ENCODE data around the gene PPFIA2.

PPFIA2 gene

GRCh38 chr12:81221681-81222080, 537.5 kb downstream of the PPFIA2 start:
- H3K27ac ChIP-seq (replicated peaks; ENCODE audit: low read length), result no peak overlapping the region
- no peak overlapping the region for H3K4ac ChIP-seq (ENCODE audit: low read length)
- no peak overlapping the region for H2BK12ac ChIP-seq (ENCODE audit: low read length)
- no peaks in the 10 kb centered on the region for H3K4me1 ChIP-seq (ENCODE audit: control insufficient read depth in 2 of 2, insufficient read depth in 1 of 2, low read depth in 1 of 2, low read length in 2 of 2)
- H3K4me3 ChIP-seq (ENCODE audit: low read length in 2 of 2), result no peak overlapping the region
- H3K14ac ChIP-seq (ENCODE audit: low read length), result no peak overlapping the region
- no peak overlapping the region for H2BK5ac ChIP-seq (ENCODE audit: low read length)
- H4K8ac ChIP-seq (ENCODE audit: low read depth, low read length), result no peak overlapping the region
- H3K9ac ChIP-seq (ENCODE audit: low read depth, low read length, poor library complexity), result no peak overlapping the region
- no peaks in the 10 kb centered on the region for H3K27me3 ChIP-seq (ENCODE audit: control insufficient read depth in 3 of 3, insufficient read depth in 3 of 3, low read depth in 1 of 3, low read length in 3 of 3)
- WGBS, 2 donors (ENCODE audit: extremely low coverage in 2 of 2, insufficient read length in 2 of 2, insufficient replicate concordance in 1 of 2), result no CpG with 5 or more reads among the region's 1 CpG
- H3K36me3 ChIP-seq (replicated peaks in 1 of 2; ENCODE audit: control insufficient read depth in 2 of 2, insufficient read depth in 2 of 2, low read length in 2 of 2), result no peaks in the 10 kb centered on the region
- no peak overlapping the region for H3K18ac ChIP-seq (ENCODE audit: low read length)
- no peak overlapping the region for H2BK120ac ChIP-seq (ENCODE audit: low read depth, low read length)
- H4K91ac ChIP-seq (ENCODE audit: low read depth, low read length, poor library complexity), result no peak overlapping the region
- H3K79me1 ChIP-seq (ENCODE audit: low read depth, low read length), result no peaks in the 10 kb centered on the region
- H2AFZ ChIP-seq (ENCODE audit: low read length), result no peak overlapping the region
- no peak overlapping the region for H2AK5ac ChIP-seq (ENCODE audit: low read depth, low read length)
- no peak for DNase-seq (ENCODE audit: low spot score)
- no peak overlapping the region for H3K23ac ChIP-seq (ENCODE audit: low read depth, low read length, poor library complexity)
- no peak overlapping the region for H2BK15ac ChIP-seq (ENCODE audit: low read length)
- H3K9me3 ChIP-seq (replicated peaks in 1 of 2; ENCODE audit: control insufficient read depth in 2 of 2, insufficient read depth in 1 of 2, low read depth in 1 of 2, low read length in 2 of 2), result no peaks in the 10 kb centered on the region
- no peak overlapping the region for H3K4me2 ChIP-seq (ENCODE audit: insufficient read depth, low read length, poor library complexity, severe bottlenecking)

GRCh38 chr12:81216739-81217138, 542.4 kb downstream of the PPFIA2 start:
- H3K9me3 ChIP-seq (replicated peaks in 1 of 2; ENCODE audit: control insufficient read depth in 2 of 2, insufficient read depth in 1 of 2, low read depth in 1 of 2, low read length in 2 of 2), result no peaks in the 10 kb centered on the region
- H2AFZ ChIP-seq (ENCODE audit: low read length), result no peak overlapping the region
- no peak for DNase-seq (ENCODE audit: low spot score)
- no peak overlapping the region for H3K4ac ChIP-seq (ENCODE audit: low read length)
- no peak overlapping the region for H4K91ac ChIP-seq (ENCODE audit: low read depth, low read length, poor library complexity)
- H3K4me3 ChIP-seq (ENCODE audit: low read length in 2 of 2), result no peak overlapping the region
- H3K79me1 ChIP-seq (ENCODE audit: low read depth, low read length), result no peaks in the 10 kb centered on the region
- no peak overlapping the region for H3K9ac ChIP-seq (ENCODE audit: low read depth, low read length, poor library complexity)
- H3K27me3 ChIP-seq (ENCODE audit: control insufficient read depth in 3 of 3, insufficient read depth in 3 of 3, low read depth in 1 of 3, low read length in 3 of 3), result no peaks in the 10 kb centered on the region
- peaks cover 0 to 6% of the 10 kb centered on the region in 2 donors for H3K4me1 ChIP-seq (ENCODE audit: control insufficient read depth in 2 of 2, insufficient read depth in 1 of 2, low read depth in 1 of 2, low read length in 2 of 2)
- no peak overlapping the region for H2BK120ac ChIP-seq (ENCODE audit: low read depth, low read length)
- no peak overlapping the region for H3K4me2 ChIP-seq (ENCODE audit: insufficient read depth, low read length, poor library complexity, severe bottlenecking)
- no peak overlapping the region for H2BK12ac ChIP-seq (ENCODE audit: low read length)
- H3K27ac ChIP-seq (replicated peaks; ENCODE audit: low read length), result no peak overlapping the region
- H4K8ac ChIP-seq (ENCODE audit: low read depth, low read length), result no peak overlapping the region
- no peak overlapping the region for H3K14ac ChIP-seq (ENCODE audit: low read length)
- H2BK15ac ChIP-seq (ENCODE audit: low read length), result no peak overlapping the region
- no peak overlapping the region for H3K23ac ChIP-seq (ENCODE audit: low read depth, low read length, poor library complexity)
- no peak overlapping the region for H2AK5ac ChIP-seq (ENCODE audit: low read depth, low read length)
- no peak overlapping the region for H3K18ac ChIP-seq (ENCODE audit: low read length)
- no CpG with 5 or more reads among the region's 3 CpGs for WGBS, 2 donors (ENCODE audit: extremely low coverage in 2 of 2, insufficient read length in 2 of 2, insufficient replicate concordance in 1 of 2)
- H3K36me3 ChIP-seq (replicated peaks in 1 of 2; ENCODE audit: control insufficient read depth in 2 of 2, insufficient read depth in 2 of 2, low read length in 2 of 2), result no peaks in the 10 kb centered on the region
- no peak overlapping the region for H2BK5ac ChIP-seq (ENCODE audit: low read length)

- Histone ChIP-seq H3K79me1 (ENCODE audit: low read depth, low read length) (no peaks in the 10 kb centered on the region), H3K4me3 (ENCODE audit: low read length in 2 of 2) (no peak overlapping the region), H3K4ac (ENCODE audit: low read length) (no peak overlapping the region), H3K4me2 (ENCODE audit: insufficient read depth, low read length, poor library complexity, severe bottlenecking) (no peak overlapping the region), H2BK5ac (ENCODE audit: low read length) (no peak overlapping the region), H3K36me3 (replicated peaks in 1 of 2; ENCODE audit: control insufficient read depth in 2 of 2, insufficient read depth in 2 of 2, low read length in 2 of 2) (no peaks in the 10 kb centered on the region), H3K18ac (ENCODE audit: low read length) (no peak overlapping the region), H4K91ac (ENCODE audit: low read depth, low read length, poor library complexity) (no peak overlapping the region), H3K27ac (replicated peaks; ENCODE audit: low read length) (no peak overlapping the region), H2BK12ac (ENCODE audit: low read length) (no peak overlapping the region), H2AFZ (ENCODE audit: low read length) (no peak overlapping the region), H3K9me3 (replicated peaks in 1 of 2; ENCODE audit: control insufficient read depth in 2 of 2, insufficient read depth in 1 of 2, low read depth in 1 of 2, low read length in 2 of 2) (no peaks in the 10 kb centered on the region), H4K8ac (ENCODE audit: low read depth, low read length) (no peak overlapping the region), H2AK5ac (ENCODE audit: low read depth, low read length) (no peak overlapping the region), H3K27me3 (ENCODE audit: control insufficient read depth in 3 of 3, insufficient read depth in 3 of 3, low read depth in 1 of 3, low read length in 3 of 3) (no peaks in the 10 kb centered on the region), H3K23ac (ENCODE audit: low read depth, low read length, poor library complexity) (no peak overlapping the region), H3K14ac (ENCODE audit: low read length) (no peak overlapping the region), H3K9ac (ENCODE audit: low read depth, low read length, poor library complexity) (no peak overlapping the region), H3K4me1 (ENCODE audit: control insufficient read depth in 2 of 2, insufficient read depth in 1 of 2, low read depth in 1 of 2, low read length in 2 of 2) (peaks cover 1 to 27% of the 10 kb centered on the region in 2 donors), H2BK15ac (ENCODE audit: low read length) (no peak overlapping the region), H2BK120ac (ENCODE audit: low read depth, low read length) (no peak overlapping the region)
- no peak for DNase-seq (ENCODE audit: low spot score)
- no CpG with 5 or more reads among the region's 4 CpGs for WGBS, 2 donors (ENCODE audit: extremely low coverage in 2 of 2, insufficient read length in 2 of 2, insufficient replicate concordance in 1 of 2)
Observed at GRCh38 chr12:81212996-81213696, 546.0 kb downstream of the PPFIA2 start.

GRCh38 chr12:81211306-81211705, 547.8 kb downstream of the PPFIA2 start:
- Histone ChIP-seq H4K91ac (ENCODE audit: low read depth, low read length, poor library complexity) (no peak overlapping the region), H3K36me3 (replicated peaks in 1 of 2; ENCODE audit: control insufficient read depth in 2 of 2, insufficient read depth in 2 of 2, low read length in 2 of 2) (no peaks in the 10 kb centered on the region), H4K8ac (ENCODE audit: low read depth, low read length) (no peak overlapping the region), H2AFZ (ENCODE audit: low read length) (no peak overlapping the region), H3K14ac (ENCODE audit: low read length) (no peak overlapping the region), H3K9me3 (replicated peaks in 1 of 2; ENCODE audit: control insufficient read depth in 2 of 2, insufficient read depth in 1 of 2, low read depth in 1 of 2, low read length in 2 of 2) (no peaks in the 10 kb centered on the region), H3K27me3 (ENCODE audit: control insufficient read depth in 3 of 3, insufficient read depth in 3 of 3, low read depth in 1 of 3, low read length in 3 of 3) (no peaks in the 10 kb centered on the region), H3K18ac (ENCODE audit: low read length) (no peak overlapping the region), H2BK120ac (ENCODE audit: low read depth, low read length) (no peak overlapping the region), H3K4me3 (ENCODE audit: low read length in 2 of 2) (no peak overlapping the region), H3K27ac (replicated peaks; ENCODE audit: low read length) (no peak overlapping the region), H3K4me2 (ENCODE audit: insufficient read depth, low read length, poor library complexity, severe bottlenecking) (no peak overlapping the region), H3K4me1 (ENCODE audit: control insufficient read depth in 2 of 2, insufficient read depth in 1 of 2, low read depth in 1 of 2, low read length in 2 of 2) (peaks cover 8 to 43% of the 10 kb centered on the region in 2 donors), H3K9ac (ENCODE audit: low read depth, low read length, poor library complexity) (no peak overlapping the region), H3K79me1 (ENCODE audit: low read depth, low read length) (no peaks in the 10 kb centered on the region), H2BK5ac (ENCODE audit: low read length) (no peak overlapping the region), H3K23ac (ENCODE audit: low read depth, low read length, poor library complexity) (no peak overlapping the region), H2BK15ac (ENCODE audit: low read length) (no peak overlapping the region), H3K4ac (ENCODE audit: low read length) (no peak overlapping the region), H2BK12ac (ENCODE audit: low read length) (no peak overlapping the region), H2AK5ac (ENCODE audit: low read depth, low read length) (no peak overlapping the region)
- no peak for DNase-seq (ENCODE audit: low spot score)
- WGBS, 2 donors (ENCODE audit: extremely low coverage in 2 of 2, insufficient read length in 2 of 2, insufficient replicate concordance in 1 of 2), result no CpG with 5 or more reads among the region's 1 CpG

All from neuronal stem cell (in vitro differentiated cells).